Measurements from ENCODE around the gene AHNAK2.
"Not testable (repeated sequence)": the region's sequence is repeated elsewhere in the genome, so short reads cannot be mapped to it uniquely, and the experiment has no call there.

Gene AHNAK2

GRCh38 chr14:104953896-104954656 is 24.1 kb downstream of the AHNAK2 start:
- DNase-seq (ENCODE audit: low read depth in 2 of 2), result no peak

- DNase-seq (ENCODE audit: low read depth in 2 of 2), result no peak
Observed at GRCh38 chr14:104953097-104953496, 25.1 kb downstream of the AHNAK2 start.

- DNase-seq (ENCODE audit: low read depth in 2 of 2), result not testable (repeated sequence)
Observed at GRCh38 chr14:104951863-104952657, 26.1 kb downstream of the AHNAK2 start.

- DNase-seq (ENCODE audit: low read depth in 2 of 2), result not testable (repeated sequence)
Observed at GRCh38 chr14:104950701-104951100, 27.5 kb downstream of the AHNAK2 start.

GRCh38 chr14:104950021-104950420 is 28.2 kb downstream of the AHNAK2 start:
- no peak for DNase-seq (ENCODE audit: low read depth in 2 of 2)

GRCh38 chr14:104949406-104949955 is 28.7 kb downstream of the AHNAK2 start:
- DNase-seq (ENCODE audit: low read depth in 2 of 2), result not testable (repeated sequence)

GRCh38 chr14:104948736-104949031 is 29.5 kb downstream of the AHNAK2 start:
- DNase-seq (ENCODE audit: low read depth in 2 of 2), result no peak

- not testable (repeated sequence) for DNase-seq (ENCODE audit: low read depth in 2 of 2)
Observed at GRCh38 chr14:104947881-104948735, 30.1 kb downstream of the AHNAK2 start.

- DNase-seq (ENCODE audit: low read depth in 2 of 2), result not testable (repeated sequence)
Observed at GRCh38 chr14:104947201-104947600, 31.0 kb downstream of the AHNAK2 start.

- not testable (repeated sequence) for DNase-seq (ENCODE audit: low read depth in 2 of 2)
Observed at GRCh38 chr14:104945986-104946965, 31.9 kb downstream of the AHNAK2 start.

GRCh38 chr14:104945266-104945665 is 32.9 kb downstream of the AHNAK2 start:
- DNase-seq (ENCODE audit: low read depth in 2 of 2), result not testable (repeated sequence)

- DNase-seq (ENCODE audit: low read depth in 2 of 2), result not testable (repeated sequence)
Observed at GRCh38 chr14:104944436-104945205, 33.6 kb downstream of the AHNAK2 start.

GRCh38 chr14:104944016-104944308 is 34.2 kb downstream of the AHNAK2 start:
- not testable (repeated sequence) for DNase-seq (ENCODE audit: low read depth in 2 of 2)

- DNase-seq (ENCODE audit: low read depth in 2 of 2), result not testable (repeated sequence)
Observed at GRCh38 chr14:104943216-104944015, 34.8 kb downstream of the AHNAK2 start.

GRCh38 chr14:104942586-104942985 is 35.6 kb downstream of the AHNAK2 start:
- DNase-seq (ENCODE audit: low read depth in 2 of 2), result no peak

GRCh38 chr14:104941508-104942365 is 36.4 kb downstream of the AHNAK2 start:
- no peak for DNase-seq (ENCODE audit: low read depth in 2 of 2)

GRCh38 chr14:104940526-104941150 is 37.5 kb downstream of the AHNAK2 start:
- DNase-seq (ENCODE audit: low read depth in 2 of 2), result no peak
